ENCODE measurements around the gene TGFA. TPM values are rescaled to one million over a fixed set of nuclear protein-coding genes. Genes with fewer than 3 reads are reported as not detected.
"Not testable (repeated sequence)": the region's sequence is repeated elsewhere in the genome, so short reads cannot be mapped to it uniquely, and the experiment has no call there.

TGFA gene
- total RNA-seq, 1 experiment from 2014 or later = 6.6 TPM

GRCh38 chr2:70498528-70498927 lies 55.1 kb downstream of the TGFA start:
- no peak for DNase-seq (ENCODE audit: low read depth)

- no peak for DNase-seq (ENCODE audit: low read depth)
Measured at GRCh38 chr2:70498054-70498453, 55.6 kb downstream of the TGFA start.

- no peak for DNase-seq (ENCODE audit: low read depth)
Measured at GRCh38 chr2:70496819-70497218, 56.8 kb downstream of the TGFA start.

GRCh38 chr2:70494293-70494886 lies 59.2 kb downstream of the TGFA start:
- no peak for DNase-seq (ENCODE audit: low read depth)

GRCh38 chr2:70490381-70490780 lies 63.2 kb downstream of the TGFA start:
- DNase-seq (ENCODE audit: low read depth) = no peak

GRCh38 chr2:70489165-70489564 lies 64.5 kb downstream of the TGFA start:
- DNase-seq (ENCODE audit: low read depth) = no peak

- DNase-seq (ENCODE audit: low read depth) = no peak
Measured at GRCh38 chr2:70484086-70484485, 69.5 kb downstream of the TGFA start.

- no peak for DNase-seq (ENCODE audit: low read depth)
Measured at GRCh38 chr2:70482401-70482800, 71.2 kb downstream of the TGFA start.

- DNase-seq (ENCODE audit: low read depth) = no peak
Measured at GRCh38 chr2:70480468-70480867, 73.2 kb downstream of the TGFA start.

GRCh38 chr2:70479816-70480215 lies 73.8 kb downstream of the TGFA start:
- no peak for DNase-seq (ENCODE audit: low read depth)

- DNase-seq (ENCODE audit: low read depth) = no peak
Measured at GRCh38 chr2:70477441-70477844, 76.2 kb downstream of the TGFA start.

GRCh38 chr2:70475266-70475665 lies 78.4 kb downstream of the TGFA start:
- no peak for DNase-seq (ENCODE audit: low read depth)

- DNase-seq (ENCODE audit: low read depth) = no peak
Measured at GRCh38 chr2:70474256-70474848, 79.3 kb downstream of the TGFA start.

GRCh38 chr2:70473101-70473722 lies 80.4 kb downstream of the TGFA start:
- no peak for DNase-seq (ENCODE audit: low read depth)

GRCh38 chr2:70472221-70472890 lies 81.3 kb downstream of the TGFA start:
- no peak for DNase-seq (ENCODE audit: low read depth)

GRCh38 chr2:70471129-70471528 lies 82.5 kb downstream of the TGFA start:
- no peak for DNase-seq (ENCODE audit: low read depth)

GRCh38 chr2:70469961-70470360 lies 83.7 kb downstream of the TGFA start:
- DNase-seq (ENCODE audit: low read depth) = no peak

- DNase-seq (ENCODE audit: low read depth) = no peak
Measured at GRCh38 chr2:70469435-70469834, 84.2 kb downstream of the TGFA start.

- DNase-seq (ENCODE audit: low read depth) = no peak
Measured at GRCh38 chr2:70468878-70469277, 84.7 kb downstream of the TGFA start.

- DNase-seq (ENCODE audit: low read depth) = no peak
Measured at GRCh38 chr2:70467831-70468779, 85.5 kb downstream of the TGFA start.

GRCh38 chr2:70467237-70467636 lies 86.4 kb downstream of the TGFA start:
- no peak for DNase-seq (ENCODE audit: low read depth)

- not testable (repeated sequence) for DNase-seq (ENCODE audit: low read depth)
Measured at GRCh38 chr2:70466647-70467046, 87.0 kb downstream of the TGFA start.

Measured in Daoy (cell line).